HG02642 (cell line): Measurements from ENCODE around the gene PPARD.

ENCODE experiments used
- ATAC-seq: cut with Tn5 transposase; IDR thresholded peaks from one replicate; pipeline ENCODE4 v1.9.1; 2021; ENCODE audit warnings: mild to moderate bottlenecking; ENCODE audit not compliant: unreplicated experiment, poor library complexity

PPARD gene

GRCh38 chr6:35402136-35402855, 59.9 kb downstream of the PPARD start:
- ATAC-seq: no peak

GRCh38 chr6:35402856-35403191, 60.5 kb downstream of the PPARD start:
- no peak for ATAC-seq

GRCh38 chr6:35403544-35404442, 61.4 kb downstream of the PPARD start:
- no peak for ATAC-seq

DNA sequence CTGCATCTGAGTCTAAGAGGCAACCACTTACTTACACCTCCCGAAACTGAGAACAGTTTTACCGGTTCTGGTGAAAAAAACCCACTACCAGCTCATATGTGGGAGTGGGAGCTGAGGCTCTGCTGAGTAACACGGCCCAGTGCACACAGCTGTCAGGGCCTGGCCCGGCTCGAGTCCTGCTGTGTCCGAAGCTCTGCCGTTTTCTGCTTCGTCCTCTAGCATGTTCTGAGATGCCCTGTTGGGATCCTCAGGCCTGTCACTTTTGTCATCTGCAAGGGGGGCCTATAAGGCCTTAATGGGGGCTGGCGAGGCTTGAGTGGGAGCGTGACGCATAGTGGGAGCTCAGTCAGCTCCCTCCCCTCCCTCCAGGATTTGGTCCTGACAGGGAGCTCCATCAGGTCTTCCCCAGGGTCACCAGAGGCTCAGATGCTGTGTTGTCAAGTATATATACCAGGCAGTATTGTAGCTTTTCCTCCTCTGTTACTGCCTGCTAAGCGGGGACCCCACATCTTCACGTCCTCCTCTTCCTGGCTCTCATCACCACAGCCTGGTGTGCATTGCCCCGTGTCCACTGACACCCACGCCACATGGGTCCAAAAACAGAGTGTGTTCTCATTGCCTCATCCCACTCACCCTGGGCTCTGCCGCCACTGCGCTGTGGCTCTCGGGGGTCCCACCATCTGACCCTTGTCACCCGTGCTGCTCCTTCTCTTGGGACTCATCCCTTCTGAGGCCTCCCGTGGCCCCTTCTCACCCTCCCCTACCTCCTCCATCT, 64.5 kb downstream of the PPARD start:
- ATAC-seq: no peak

DNA sequence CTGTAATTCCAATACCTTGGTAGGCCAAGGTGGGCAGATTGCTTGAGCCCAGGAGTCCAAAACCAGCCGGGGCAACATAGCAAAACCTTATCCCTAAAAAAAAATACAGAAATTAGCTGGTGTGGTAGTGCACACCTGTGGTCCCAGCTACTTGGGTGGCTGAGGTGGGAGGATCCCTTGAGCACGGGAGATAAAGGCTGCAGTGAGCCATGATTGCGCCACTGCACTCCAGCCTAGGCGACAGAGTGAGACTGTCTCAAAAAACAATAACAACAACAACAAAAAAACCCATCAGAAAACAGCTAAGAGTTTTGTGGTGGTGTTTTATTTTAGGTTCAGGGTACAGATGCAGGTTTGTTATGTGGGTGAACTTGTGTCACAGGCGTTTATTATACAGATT, 66.9 kb downstream of the PPARD start:
- no peak for ATAC-seq

GRCh38 chr6:35410131-35410530, 67.8 kb downstream of the PPARD start:
- ATAC-seq: no peak

DNA sequence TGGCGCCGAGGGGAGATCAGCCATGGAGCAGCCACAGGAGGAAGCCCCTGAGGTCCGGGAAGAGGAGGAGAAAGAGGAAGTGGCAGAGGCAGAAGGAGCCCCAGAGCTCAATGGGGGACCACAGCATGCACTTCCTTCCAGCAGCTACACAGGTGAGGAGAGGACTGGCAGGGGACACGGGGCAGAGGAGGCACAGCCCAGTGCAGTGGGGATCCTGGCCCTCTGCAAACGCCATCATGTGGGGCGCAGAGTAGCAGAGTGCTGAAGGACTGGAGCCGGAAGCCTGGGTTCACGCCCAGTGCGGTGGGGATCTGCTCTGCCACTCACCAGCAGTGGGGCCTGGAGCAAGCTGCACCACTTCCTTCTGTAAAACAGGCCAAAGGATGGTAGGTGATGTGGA, 68.7 kb downstream of the PPARD start:
- ATAC-seq: no peak

DNA sequence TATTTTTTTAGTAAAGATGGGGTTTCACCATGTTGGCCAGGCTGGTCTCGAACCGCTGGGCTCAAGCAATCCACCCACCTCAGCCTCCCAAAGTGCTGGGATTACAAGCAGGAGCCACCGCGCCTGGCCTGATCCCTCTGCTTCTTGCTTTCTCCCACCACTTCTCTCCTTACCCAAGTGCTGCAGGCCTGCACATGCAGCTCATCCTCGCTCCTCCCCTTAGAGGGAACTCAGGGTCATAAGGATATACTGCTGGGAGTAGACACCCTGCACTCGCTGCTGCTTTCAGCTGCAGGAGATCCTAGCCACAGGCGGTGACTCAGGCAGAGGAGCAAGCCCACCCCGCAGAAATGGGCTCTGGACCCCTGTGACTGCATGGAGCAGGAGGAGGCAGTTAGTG, 69.7 kb downstream of the PPARD start:
- ATAC-seq: no peak

GRCh38 chr6:35413911-35414310, 71.6 kb downstream of the PPARD start:
- no peak for ATAC-seq

- no peak for ATAC-seq
Measured at GRCh38 chr6:35415065-35415891, 72.9 kb downstream of the PPARD start.

- no peak for ATAC-seq
Measured at GRCh38 chr6:35417979-35418661, 75.8 kb downstream of the PPARD start.

GRCh38 chr6:35419417-35419816, 77.1 kb downstream of the PPARD start:
- no peak for ATAC-seq

GRCh38 chr6:35419961-35420360, 77.6 kb downstream of the PPARD start:
- no peak for ATAC-seq

DNA sequence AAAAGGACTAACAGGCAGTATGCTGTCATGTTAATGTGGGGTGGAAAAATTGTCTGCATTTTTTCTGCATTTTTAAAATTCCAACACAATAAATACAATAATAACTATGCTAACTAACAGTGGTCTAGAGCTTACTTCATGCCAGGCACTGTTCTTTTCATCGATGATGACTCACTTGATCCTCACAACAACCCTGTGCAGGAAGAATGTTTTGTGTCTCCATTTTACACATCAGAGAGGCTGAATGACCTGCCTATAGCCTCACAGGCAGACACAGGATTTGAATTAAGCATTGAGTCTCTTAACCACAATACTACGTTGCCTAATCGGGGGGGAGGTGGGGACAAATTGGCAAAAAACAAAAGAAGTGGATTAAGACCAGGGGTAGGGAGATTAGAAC, 82.9 kb downstream of the PPARD start:
- no peak for ATAC-seq

DNA sequence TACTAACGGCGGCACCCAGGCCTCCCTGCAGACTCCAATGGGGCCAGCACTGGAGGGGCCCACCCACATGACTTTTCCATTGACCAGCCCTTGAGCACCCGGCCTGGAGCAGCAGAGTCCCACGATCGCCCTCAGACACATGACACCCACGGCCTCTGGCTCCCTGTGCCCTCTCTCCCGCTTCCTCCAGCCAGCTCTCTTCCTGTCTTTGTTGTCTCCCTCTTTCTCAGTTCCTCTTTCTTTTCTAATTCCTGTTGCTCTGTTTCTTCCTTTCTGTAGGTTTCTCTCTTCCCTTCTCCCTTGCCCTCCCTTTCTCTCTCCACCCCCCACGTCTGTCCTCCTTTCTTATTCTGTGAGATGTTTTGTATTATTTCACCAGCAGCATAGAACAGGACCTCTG, 83.7 kb downstream of the PPARD start:
- no peak for ATAC-seq

DNA sequence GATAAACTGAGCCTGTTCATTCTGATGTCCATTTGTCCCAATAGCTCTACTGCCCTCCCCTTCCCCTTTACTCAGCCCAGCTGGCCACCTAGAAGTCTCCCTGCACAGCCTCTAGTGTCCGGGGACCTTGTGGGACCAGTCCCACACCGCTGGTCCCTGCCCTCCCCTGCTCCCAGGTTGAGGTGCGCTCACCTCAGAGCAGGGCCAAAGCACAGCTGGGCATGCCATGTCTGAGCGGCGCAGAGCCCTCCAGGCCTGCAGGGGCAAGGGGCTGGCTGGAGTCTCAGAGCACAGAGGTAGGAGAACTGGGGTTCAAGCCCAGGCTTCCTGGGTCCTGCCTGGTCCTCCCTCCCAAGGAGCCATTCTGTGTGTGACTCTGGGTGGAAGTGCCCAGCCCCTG, 85.1 kb downstream of the PPARD start:
- no peak for ATAC-seq

DNA sequence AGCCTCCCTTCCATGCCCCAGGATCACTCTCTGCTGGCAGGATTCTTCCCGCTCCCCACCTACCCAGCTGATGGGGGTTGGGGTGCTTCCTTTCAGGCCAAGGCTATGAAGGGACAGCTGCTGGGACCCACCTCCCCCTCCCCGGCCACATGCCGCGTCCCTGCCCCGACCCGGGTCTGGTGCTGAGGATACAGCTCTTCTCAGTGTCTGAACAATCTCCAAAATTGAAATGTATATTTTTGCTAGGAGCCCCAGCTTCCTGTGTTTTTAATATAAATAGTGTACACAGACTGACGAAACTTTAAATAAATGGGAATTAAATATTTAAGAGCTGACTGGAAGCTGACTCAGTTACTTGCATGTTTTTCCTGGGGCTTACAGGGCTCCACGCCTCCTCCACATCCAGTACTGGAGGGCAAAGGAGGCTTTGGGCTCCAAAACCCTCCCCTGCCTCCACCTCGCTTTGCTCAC, 85.5 kb downstream of the PPARD start:
- no peak for ATAC-seq

GRCh38 chr6:35428421-35429149, 86.2 kb downstream of the PPARD start:
- no peak for ATAC-seq

DNA sequence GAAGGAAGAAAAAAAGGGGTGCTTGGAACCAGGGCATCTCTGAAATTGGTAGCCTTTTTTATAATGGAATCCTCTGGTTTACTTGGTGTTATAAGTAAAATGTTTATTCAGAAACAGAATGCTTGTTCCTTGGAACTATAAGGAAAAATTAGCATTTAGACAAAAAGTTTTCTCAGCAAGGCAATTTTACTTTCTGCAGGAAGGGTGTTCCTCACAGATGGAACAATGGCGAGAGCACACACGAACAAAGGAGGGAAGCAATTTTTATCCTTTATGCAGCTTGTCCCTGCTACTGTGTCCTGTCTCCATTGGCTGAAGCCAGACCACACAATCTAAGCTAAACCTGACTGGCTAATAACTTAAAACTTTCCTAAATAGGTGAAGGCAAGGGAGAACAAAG, 87.1 kb downstream of the PPARD start:
- ATAC-seq: no peak
